Uterus (tissue), 4 donors: ENCODE results near the gene TMEM106C. TPM values are rescaled to one million over a fixed set of nuclear protein-coding genes. Genes with fewer than 3 reads are reported as not detected.
"Not testable (repeated sequence)": the region's sequence is repeated elsewhere in the genome, so short reads cannot be mapped to it uniquely, and the experiment has no call there.

Experiments
- DNase-seq, 2 donors: peaks; one replicate each; pipeline ENCODE4 v3.0.0-alpha.2; 2019 to 2020
- H3K27ac ChIP-seq, 2 donors: fragments of 200-600 bp; sonication (generic); 1 replicate in 1 of 2; 2 replicates in 1 of 2; pipeline ENCODE4 v1.5.1; 2016 to 2018
- H3K27me3 ChIP-seq, 2 donors: fragments of 200-600 bp; sonication (generic); one replicate each; pipeline ENCODE4 v1.5.1; 2018 to 2019; ENCODE audit warnings: control low read depth in 1 of 2
- H3K36me3 ChIP-seq, 2 donors: fragments of 200-600 bp; sonication (generic); one replicate each; pipeline ENCODE4 v1.5.1; 2019; ENCODE audit warnings: control low read depth in 1 of 2
- H3K4me1 ChIP-seq, 2 donors: fragments of 200-600 bp; sonication (generic); one replicate each; pipeline ENCODE4 v1.5.1; 2018 to 2019; ENCODE audit warnings: control low read depth in 1 of 2
- H3K4me3 ChIP-seq, 2 donors: fragments of 200-600 bp; sonication (generic); 1 replicate in 1 of 2; 2 replicates in 1 of 2; pipeline ENCODE4 v1.5.1; 2018 to 2019; ENCODE audit warnings: mild to moderate bottlenecking in 1 of 2
- H3K9me3 ChIP-seq, 2 donors: fragments of 200-600 bp; sonication (generic); one replicate each; pipeline ENCODE4 v1.5.1; 2019; ENCODE audit warnings: control low read depth in 1 of 2
- POLR2A ChIP-seq, 2 donors: fragments of 450-650 bp; IDR thresholded peaks; one replicate each; pipeline ENCODE4 v1.6.1; 2016; ENCODE audit warnings: antibody characterized with exemption in 2 of 2, mild to moderate bottlenecking in 1 of 2, moderate library complexity in 1 of 2
- intact Hi-C: fragments of 100-400 bp; cut with DNase I; formaldehyde crosslinking; loops from one replicate; pipeline ENCODE4 v1.15.1; 2023; ENCODE audit warnings: low total_unique reads
- total RNA-seq, 4 donors: library from RNA; depleted of rRNA in 3 of 4; stranded (reverse); fragments of >200 nt in 3 of 4; gene quantifications; one replicate each; pipeline versions ENCODE4 v1.1.0 to v1.2.4, GENCODE V29; 2014 to 2023
- TF ChIP-seq, protein P1 (sequence below), 4 experiments: fragments of 200-600 bp in 2 of 4; fragments of 450-650 bp in 2 of 4; sonication (generic) in 2 of 4; IDR thresholded peaks; one replicate each; pipeline ENCODE4 v1.5.1; 2016 to 2019; ENCODE audit warnings: antibody characterized with exemption in 4 of 4, mild to moderate bottlenecking in 2 of 4, moderate library complexity in 1 of 4
- donor health status: DM: yes; HTN: yes; CAD: no.

TMEM106C gene
- total RNA-seq, 4 donors from 2014 or later = 54.9 to 157 (median 77.6) TPM

DNA sequence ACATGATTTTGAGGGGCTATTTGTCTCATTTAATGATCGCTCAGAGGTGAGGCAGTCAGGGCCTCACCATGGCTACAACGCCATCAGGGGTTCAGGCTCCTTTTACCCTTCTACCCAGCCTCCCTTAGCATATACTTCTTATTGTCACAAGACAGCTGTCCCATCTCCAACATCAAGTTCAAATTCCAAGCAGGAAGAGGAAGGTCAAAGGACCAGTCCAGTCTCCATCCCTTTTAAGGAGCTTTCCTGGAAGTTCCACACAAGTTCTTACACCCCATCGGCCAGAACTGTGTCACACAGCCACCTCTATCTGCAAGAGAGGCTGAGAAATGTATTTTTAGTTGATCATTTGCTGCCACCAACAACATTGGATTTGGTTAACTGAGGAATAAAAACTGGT is 8.3 kb upstream of the TMEM106C start:
- Histone ChIP-seq H3K27me3 (no peaks in the 10 kb centered on the region), H3K4me3 (no peak overlapping the region), H3K4me1 (no peaks in the 10 kb centered on the region), H3K9me3 (no peaks in the 10 kb centered on the region), H3K36me3 (no peaks in the 10 kb centered on the region), H3K27ac (no peak overlapping the region)
- intact Hi-C loops = no loop called here
- no peak for DNase-seq
- TF ChIP-seq, protein P1, sequence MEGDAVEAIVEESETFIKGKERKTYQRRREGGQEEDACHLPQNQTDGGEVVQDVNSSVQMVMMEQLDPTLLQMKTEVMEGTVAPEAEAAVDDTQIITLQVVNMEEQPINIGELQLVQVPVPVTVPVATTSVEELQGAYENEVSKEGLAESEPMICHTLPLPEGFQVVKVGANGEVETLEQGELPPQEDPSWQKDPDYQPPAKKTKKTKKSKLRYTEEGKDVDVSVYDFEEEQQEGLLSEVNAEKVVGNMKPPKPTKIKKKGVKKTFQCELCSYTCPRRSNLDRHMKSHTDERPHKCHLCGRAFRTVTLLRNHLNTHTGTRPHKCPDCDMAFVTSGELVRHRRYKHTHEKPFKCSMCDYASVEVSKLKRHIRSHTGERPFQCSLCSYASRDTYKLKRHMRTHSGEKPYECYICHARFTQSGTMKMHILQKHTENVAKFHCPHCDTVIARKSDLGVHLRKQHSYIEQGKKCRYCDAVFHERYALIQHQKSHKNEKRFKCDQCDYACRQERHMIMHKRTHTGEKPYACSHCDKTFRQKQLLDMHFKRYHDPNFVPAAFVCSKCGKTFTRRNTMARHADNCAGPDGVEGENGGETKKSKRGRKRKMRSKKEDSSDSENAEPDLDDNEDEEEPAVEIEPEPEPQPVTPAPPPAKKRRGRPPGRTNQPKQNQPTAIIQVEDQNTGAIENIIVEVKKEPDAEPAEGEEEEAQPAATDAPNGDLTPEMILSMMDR (IDR thresholded peaks at IDR 0.05) = no peak
- no peak for TF ChIP-seq POLR2A (IDR thresholded peaks at IDR 0.05)

DNA sequence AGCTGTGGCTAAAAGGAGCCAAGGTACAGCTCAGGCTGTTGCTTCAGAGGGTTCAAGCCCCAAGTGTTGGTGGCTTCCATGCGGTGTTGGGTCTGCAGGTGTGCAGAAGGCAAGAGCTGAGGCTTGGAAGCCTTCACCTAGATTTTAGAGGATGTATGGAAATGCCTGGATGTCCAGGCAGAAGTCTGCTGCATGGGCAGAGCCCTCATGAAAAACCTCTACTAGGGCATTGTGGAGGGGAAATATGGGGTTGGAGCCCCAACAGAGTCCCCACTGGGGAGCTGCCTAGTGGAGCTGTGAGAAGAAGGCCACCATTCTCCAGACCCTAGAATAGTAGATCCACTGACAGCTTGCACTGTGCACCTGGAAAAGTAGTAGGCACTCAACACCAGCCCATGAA is 5.7 kb upstream of the TMEM106C start:
- H3K27ac ChIP-seq, H3K9me3 ChIP-seq, DNase-seq, H3K27me3 ChIP-seq, H3K4me1 ChIP-seq, intact Hi-C loops, H3K4me3 ChIP-seq, H3K36me3 ChIP-seq: not testable (repeated sequence)

DNA sequence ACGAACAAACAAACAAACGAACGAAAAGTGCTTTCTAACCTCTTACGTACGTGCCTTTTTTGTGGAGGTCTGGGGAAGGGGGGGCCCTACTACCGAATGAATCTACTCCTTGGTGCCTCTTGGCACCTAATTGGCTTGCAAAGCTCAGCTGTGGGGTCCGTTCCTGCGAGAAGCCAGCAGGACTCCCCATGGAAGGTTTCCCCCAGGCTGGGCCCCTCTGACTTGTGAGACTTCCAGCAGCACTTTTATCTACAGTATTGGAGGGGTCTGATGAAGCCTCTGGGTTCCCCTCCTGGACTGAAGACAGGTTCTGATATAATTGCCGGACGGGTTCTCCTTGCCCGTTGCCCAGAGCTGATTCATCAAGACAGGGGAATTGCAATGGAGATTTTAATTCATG is 1.2 kb upstream of the TMEM106C start:
- Histone ChIP-seq H3K27ac (no peak overlapping the region), H3K4me3 (no peak overlapping the region), H3K27me3 (no peaks in the 10 kb centered on the region), H3K36me3 (no peaks in the 10 kb centered on the region), H3K9me3 (no peaks in the 10 kb centered on the region), H3K4me1 (no peaks in the 10 kb centered on the region)
- no peak for DNase-seq
- intact Hi-C loops = no loop called here
- no peak for TF ChIP-seq POLR2A (IDR thresholded peaks at IDR 0.05)
- TF ChIP-seq, protein P1 (IDR thresholded peaks at IDR 0.05) = no peak

DNA sequence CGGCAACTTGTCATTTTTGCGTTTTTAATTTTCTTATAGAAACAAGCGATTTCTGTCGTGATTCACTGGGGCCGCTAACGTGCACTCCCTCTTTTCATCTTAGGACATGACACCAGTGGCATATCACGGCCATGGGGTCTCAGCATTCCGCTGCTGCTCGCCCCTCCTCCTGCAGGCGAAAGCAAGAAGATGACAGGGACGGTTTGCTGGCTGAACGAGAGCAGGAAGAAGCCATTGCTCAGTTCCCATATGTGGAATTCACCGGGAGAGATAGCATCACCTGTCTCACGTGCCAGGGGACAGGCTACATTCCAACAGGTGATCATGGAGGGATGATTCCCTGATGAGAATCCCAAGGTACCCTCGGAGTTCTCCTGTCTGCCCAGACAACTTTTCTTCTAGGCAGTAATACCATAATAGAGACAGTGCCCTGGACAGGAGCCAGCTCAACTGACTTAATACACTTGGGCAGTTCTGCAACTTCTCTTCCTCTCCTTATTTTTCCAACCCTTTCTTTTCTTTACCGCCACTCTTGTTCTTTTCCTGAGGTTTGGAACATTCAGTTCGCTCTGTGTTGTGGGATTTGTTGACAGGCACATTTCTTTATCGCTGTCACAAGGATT is 821 bp downstream of the TMEM106C start:
- no peak for TF ChIP-seq POLR2A (IDR thresholded peaks at IDR 0.05)
- TF ChIP-seq, protein P1 (IDR thresholded peaks at IDR 0.05) = no peak
- intact Hi-C loops = no loop called here
- peak in 1 of 2 donors; percentile 44 for DNase-seq
- Histone ChIP-seq H3K4me1 (no peaks in the 10 kb centered on the region), H3K27me3 (no peaks in the 10 kb centered on the region), H3K27ac (peak overlapping the region; percentile 60 to 80), H3K36me3 (no peaks in the 10 kb centered on the region), H3K9me3 (no peaks in the 10 kb centered on the region), H3K4me3 (peak overlapping the region; percentile 83 to 84)

DNA sequence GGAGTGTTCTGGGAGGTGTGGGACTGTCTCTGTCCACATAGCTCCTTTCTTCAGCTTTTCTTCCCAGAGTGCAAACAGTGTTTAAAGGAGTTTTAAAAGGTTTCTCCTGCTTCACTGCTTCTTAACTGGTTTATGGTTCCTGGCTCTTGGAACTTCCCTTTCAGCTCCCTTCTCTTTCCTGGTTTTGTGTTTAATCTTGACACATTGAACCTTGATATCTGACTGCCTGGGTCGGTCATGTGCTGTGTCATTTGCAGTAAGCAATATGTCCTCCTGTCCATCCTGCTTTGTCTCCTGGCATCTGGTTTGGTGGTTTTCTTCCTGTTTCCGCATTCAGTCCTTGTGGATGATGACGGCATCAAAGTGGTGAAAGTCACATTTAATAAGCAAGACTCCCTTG is 2.2 kb downstream of the TMEM106C start:
- no peak overlapping the region for H3K27ac ChIP-seq
- intact Hi-C loops = no loop called here
- TF ChIP-seq POLR2A (IDR thresholded peaks at IDR 0.05) = no peak

DNA sequence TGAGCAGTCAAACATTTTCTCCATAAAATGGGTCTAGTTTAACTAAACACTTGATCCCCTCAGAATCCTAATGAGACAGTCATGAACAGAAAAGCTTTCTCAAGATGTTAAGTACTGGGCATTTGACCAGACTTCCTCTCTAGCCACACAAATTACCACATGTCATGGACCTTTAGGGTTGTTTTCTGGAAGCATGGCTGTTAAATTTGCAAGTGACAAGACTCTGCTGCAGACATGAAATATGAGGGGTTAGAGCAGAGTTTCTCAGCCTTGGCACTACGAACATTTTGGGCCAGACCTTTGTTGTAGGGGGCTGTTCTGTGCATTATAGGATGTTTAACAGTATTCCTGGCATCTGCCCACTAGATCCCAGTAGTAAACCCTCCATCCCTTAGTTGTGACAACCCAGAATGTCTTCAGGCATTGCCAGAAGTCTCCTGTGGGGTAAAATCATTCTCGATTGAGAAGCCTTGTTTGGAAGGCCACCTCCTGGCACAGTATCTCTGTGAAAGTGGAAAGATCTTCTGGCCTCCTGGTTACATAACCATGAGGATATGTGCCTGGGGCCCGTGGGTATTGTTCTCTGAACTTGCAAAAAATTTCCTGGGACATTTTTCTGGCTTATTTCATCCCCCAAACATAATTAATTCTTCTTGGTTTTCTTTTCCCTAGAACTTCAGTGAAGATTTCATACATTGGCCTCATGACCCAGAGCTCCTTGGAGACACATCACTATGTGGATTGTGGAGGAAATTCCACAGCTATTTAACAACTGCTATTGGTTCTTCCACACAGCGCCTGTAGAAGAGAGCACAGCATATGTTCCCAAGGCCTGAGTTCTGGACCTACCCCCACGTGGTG is 4.3 kb downstream of the TMEM106C start:
- H3K4me3 ChIP-seq = no peak overlapping the region
- H3K9me3 ChIP-seq = no peaks in the 10 kb centered on the region
- no peak for DNase-seq
- H3K36me3 ChIP-seq = no peaks in the 10 kb centered on the region
- no peaks in the 10 kb centered on the region for H3K4me1 ChIP-seq
- intact Hi-C loops = no loop called here
- H3K27me3 ChIP-seq = no peaks in the 10 kb centered on the region
- H3K27ac ChIP-seq = no peak overlapping the region
- TF ChIP-seq, protein P1 (IDR thresholded peaks at IDR 0.05) = no peak
- no peak for TF ChIP-seq POLR2A (IDR thresholded peaks at IDR 0.05)

More for the DNA sequence above, 2.2 kb downstream of the TMEM106C start:
- no peaks in the 10 kb centered on the region for H3K9me3 ChIP-seq
- H3K4me1 ChIP-seq = no peaks in the 10 kb centered on the region
- H3K4me3 ChIP-seq = no peak overlapping the region
- no peaks in the 10 kb centered on the region for H3K27me3 ChIP-seq
- H3K36me3 ChIP-seq = no peaks in the 10 kb centered on the region
- no peak for DNase-seq
